Activated T-helper 1 cell treated with Interleukin-2 at 50 U/mL for 16 hours (primary cell): ENCODE data around the gene SLC1A7.

Source experiments
- DNase-seq: peaks from one replicate; pipeline ENCODE4 v3.0.0-alpha.2; 2020; ENCODE audit warnings: low read depth

The SLC1A7 gene

DNA sequence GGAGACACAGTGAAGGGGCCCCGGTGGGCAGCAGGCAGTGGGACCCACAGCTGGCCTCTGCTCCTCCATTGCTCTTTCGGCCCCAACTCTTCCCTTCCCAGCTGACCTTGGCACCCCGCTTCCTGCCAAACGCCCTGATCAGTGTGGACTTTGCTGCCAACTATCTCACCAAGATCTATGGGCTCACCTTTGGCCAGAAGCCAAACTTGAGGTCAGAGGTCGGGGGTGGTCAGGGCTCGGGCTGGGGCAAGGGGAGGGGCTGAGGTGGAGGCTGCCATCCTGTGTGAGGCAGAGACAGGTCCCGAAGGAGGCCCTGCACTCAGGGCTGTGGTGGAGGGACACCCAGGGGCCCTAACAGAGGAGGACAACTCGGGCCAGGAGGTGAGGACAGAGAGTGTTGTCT is 66.7 kb downstream of the SLC1A7 start:
- no peak for DNase-seq

DNA sequence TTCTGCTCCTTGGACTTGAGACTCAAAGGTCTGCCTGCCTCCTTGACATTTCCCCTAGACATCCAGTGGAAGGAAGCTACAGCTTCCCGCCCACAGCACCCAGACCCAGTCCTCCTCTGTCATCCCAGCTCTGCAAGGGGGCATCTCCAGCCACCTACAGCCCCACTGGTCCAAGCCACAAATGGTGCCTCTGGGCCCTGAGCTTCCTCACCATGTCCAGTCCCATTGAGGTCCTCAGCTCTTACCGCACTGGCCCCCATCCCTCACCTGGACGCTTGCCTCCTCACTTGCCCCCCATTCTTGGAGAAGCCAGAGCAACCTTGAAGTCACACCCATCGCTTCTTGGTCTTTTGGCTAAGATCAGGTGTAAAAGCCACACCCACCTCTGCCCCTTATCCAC is 67.2 kb downstream of the SLC1A7 start:
- no peak for DNase-seq

DNA sequence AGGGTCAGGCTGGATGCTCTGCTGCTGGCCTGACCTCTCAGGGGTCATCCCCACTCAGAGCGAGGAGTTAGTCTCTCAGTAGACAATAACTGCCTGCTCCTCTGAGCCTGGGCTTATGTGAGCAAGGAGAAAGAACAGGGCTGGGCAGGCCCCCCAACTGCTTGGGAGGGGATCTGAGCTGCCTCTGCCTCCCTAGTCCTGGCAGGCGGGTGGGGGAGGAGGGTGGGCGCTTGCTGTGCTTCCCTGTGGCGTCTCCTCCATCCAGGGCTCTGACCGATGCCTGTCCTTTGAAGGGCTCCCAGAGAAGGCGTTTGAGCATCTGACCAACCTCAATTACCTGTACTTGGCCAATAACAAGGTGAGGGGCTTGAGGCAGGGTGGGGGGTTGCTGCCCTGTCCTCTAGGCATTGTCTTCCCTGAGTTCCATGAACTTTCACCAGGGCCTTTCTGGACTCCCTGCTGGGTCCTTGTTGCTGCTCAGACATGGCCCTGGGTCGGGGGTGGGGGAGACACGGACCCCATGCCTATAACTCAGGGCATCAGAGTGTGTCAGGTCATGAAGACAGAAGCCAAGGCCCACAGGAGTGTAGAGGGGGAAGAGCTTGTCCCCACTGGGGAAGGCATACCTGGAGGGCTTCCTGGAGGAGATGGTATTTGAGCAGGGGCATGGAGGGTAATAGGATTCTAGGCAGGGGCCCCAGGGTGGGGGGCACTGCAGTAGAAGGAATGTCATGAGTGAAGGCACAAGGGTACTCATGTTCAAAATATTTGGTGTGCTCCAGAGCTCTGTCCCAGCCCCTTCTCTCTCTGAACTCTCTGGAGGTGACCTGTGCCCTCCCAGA is 67.9 kb downstream of the SLC1A7 start:
- no peak for DNase-seq

DNA sequence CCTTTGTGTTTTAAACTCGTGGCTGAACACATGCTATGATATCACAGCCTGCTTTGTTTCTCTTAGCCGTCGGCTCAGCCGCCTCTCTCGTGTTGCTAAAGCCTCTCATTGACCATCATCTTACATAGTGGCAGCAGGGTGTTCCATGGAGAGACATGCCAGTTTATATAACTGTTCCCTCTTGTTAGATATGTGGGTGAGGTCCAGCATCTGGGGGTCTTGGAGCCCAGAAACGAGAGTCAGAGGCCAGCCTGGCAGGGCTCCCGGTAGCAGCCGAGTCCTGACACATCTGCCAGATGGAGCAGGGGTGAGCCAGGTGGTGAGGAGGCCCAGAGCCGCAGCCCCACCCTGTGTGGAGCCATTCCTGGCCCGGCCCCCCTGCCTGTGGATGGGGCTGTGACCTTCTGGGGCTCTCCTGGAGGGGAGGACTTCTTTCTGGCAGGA is 68.5 kb downstream of the SLC1A7 start:
- DNase-seq = no peak

DNA sequence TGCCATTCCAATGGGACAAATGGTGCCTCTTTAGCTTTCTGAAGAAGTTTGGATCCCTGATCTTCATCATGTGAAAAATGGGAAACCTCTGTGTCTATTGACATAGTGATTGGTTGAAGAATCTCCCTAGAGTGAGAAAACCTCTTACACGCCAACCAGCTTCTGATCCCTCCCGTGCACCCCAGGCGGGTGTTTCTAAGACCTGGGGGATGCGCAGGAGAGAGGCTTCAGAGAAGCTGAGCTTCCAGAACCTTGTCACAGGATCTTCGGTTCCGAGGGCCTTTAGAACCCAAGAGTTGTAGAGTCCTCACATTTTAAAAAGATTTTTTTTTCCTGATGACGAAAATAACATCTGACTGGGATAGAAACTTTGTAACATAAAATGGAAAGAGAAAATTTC is 69.2 kb downstream of the SLC1A7 start:
- no peak for DNase-seq

DNA sequence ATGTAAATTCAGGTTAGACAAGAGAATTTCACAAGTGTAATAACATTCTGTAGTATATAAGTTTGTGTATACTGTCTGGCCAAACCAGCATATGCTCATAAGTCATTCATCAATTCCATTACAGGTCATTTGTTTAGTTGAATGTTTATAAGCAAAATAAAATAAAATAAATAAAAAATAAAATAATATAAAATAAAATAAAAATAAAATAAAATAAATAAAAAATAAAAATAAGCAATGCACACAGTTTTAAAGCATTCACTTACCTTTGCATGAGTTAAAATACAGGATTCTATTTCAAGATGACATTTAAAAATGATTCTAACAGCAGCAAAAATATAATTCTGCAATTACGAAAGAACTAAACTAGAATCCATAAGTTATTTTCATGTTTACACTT is 70.5 kb downstream of the SLC1A7 start:
- no peak for DNase-seq

DNA sequence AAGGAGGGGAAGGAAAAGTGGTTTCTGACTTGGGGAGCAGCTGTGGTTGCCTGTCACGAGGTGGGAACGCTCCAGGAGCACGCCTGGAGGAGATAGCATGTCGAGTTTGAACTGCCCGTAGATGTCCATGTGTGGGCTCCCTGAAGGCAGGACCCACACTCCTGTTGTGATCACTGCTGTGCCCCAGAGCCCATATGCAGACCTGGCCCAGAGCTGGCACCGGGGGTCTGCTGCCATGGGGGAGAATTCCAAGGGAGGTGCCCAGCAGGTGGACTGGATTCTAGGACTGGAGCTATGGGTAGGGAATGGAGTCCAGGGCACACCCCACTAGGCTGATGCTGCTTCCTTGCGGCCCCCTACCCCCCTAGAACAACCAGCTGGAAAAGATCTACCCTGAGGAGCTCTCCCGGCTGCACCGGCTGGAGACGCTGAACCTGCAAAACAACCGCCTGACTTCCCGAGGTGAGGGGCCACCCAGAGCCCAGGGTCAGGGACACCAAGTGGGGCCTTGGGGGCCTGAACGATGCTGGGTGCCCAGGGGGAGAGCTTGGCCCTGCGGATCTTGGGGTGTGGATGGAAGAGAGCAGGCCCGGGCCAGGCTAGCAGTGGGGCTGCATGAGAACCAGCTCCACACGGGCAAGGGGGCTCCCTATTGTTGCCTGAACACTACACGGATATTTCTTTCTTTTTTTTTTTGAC is 71.1 kb downstream of the SLC1A7 start:
- DNase-seq = no peak

DNA sequence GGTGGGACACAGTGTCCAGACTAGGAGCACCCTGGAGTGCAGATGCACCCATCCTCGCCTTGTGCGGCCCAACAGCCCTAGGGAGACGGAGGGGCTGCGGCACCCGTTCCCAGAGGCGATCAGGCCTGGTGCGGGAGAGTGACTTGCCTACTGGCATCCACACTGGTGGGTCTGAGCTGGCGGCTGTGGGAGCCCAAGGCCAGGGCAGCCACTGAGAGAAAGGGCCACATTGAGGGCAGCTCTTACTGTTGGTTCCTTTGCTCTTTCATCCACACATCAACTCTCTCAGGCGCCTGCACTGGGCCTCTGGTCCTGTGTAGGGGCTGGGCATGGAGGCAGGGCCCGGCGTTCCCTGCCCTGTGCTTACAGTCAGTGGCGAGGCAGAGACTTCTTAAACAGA is 71.8 kb downstream of the SLC1A7 start:
- DNase-seq = no peak

DNA sequence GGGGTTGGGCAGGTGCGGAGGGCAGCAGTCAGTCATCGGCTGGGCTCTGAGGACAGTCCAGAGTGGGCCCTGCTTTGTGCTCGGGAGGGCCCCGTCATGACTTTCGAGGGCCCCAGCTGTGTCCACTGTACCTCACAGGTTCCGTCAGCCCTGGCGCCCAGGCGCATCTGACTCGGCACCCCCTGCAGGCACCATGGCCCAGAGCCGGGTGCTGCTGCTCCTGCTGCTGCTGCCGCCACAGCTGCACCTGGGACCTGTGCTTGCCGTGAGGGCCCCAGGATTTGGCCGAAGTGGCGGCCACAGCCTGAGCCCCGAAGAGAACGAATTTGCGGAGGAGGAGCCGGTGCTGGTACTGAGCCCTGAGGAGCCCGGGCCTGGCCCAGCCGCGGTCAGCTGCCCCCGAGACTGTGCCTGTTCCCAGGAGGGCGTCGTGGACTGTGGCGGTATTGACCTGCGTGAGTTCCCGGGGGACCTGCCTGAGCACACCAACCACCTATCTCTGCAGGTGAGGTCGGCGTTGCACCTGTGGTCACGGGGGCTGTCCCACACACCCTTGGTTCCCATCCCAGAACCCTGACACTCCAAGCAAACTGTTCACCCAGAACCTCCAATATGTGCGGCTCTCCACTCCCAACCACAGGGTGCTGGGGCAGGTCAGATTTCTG is 72.6 kb downstream of the SLC1A7 start:
- DNase-seq = no peak

DNA sequence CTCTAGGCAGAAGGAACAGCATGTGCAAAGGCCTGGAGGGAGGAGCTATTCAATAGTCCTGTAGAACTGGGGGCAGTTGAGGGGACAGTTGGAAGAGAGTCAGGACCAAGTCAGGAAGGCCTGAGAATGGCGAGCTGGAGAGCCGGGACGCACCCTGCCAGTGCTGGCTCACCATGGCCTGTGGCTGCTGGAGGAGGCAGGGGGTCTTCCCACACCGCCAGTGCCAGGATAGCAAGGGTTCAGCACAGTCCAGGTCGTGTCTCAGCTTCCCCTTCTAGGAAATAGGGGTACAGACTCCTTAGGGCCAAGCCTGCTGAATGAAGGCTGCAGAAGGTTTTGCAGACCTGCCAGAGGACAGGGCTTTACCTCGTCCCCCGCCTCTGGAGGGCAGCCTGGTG is 73.2 kb downstream of the SLC1A7 start:
- DNase-seq = no peak

DNA sequence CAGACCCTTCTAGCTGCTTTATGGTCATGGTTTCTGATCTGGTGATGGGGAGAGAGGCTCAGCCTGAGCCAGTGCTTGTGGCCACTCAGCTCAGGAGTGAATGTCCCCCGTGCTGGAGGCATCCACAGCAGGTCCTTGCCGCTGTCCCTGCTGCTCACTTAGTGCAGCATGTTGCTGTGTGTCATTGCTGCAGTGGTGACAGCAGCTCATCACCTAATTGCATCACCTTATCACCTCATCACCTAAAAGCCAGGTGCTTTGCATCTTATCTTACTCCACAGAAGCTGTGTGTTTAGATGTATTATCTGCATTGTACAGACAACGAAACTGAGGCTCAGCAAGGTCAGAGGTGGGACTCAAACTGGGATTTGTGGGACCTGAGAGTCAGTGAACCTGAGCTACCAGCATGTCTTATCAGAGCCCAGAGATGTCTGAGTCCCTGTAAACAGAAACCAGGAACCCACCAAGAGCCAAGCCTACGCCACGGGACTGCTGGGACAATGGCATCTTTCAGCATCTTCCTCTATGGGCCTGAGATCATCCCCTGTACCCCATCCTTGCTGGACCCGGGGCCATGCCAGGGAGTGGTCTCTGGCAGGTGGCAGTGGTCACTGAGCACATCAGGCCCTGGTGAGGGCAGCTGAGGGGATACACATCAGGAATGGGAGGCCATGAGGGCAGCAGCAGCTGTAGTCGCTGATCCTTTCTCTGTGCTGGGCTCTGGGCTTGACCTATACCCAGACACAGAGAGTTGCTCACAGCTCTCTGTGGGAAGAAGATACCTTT is 73.9 kb downstream of the SLC1A7 start:
- no peak for DNase-seq

DNA sequence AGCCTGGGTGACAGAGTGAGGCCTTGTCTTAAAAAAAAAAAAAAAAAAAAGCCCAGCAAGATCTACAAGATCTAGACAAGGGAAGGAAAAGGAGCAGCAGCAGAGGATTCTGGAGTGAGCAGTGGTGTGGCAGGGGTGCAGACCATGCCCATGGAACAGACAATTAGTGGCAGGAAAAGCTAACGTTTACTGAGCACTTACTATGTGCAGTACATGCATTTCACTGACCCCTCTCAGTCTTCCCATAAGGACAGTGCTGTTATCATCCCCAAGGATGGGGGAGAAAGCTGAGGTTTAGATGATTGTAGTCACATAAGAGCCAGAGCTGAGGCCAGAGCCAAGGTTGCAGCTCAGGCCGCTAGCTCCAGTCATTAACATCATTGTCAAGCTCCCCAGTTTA is 74.6 kb downstream of the SLC1A7 start:
- DNase-seq = no peak

DNA sequence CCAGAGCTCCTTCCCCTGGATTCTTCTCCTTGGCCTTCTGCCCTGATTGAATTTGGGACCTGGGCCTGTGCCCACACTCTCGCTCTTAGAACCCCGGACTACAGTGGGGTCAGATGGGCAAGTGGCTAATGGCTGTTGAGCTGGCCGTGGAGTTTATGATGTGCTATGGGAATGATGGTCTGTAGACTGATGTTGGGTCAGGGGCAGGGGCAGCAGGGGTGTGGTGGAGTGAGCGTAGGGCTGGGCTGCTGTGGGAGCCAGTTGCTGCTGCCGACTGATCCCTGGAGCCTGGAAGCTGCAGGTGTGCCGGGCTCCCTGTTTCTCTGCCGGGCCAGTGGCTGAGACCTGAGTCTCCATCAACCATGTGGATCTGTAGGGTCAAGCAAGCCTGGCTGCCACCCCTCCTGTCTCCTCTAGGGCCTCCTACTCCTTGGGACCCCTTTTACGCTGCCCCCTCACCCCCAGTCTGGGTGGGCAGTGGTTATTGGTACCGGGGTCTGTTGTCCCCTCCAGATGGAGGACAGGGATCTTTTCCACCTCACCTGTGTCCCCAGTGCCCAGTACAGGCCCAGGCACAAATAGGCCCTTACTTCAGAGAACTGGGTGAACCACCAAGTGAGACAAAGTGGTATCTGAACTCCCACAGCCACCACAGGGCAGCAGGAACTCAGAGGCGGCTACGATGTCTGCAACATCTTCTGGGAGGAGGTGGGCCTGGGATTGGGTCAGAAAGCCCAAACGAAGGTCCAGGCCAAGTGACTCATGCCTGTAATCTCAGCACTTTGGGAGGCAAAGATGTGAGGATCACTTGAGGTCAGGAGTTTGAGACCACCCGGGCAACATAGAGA is 75.3 kb downstream of the SLC1A7 start:
- DNase-seq = no peak

DNA sequence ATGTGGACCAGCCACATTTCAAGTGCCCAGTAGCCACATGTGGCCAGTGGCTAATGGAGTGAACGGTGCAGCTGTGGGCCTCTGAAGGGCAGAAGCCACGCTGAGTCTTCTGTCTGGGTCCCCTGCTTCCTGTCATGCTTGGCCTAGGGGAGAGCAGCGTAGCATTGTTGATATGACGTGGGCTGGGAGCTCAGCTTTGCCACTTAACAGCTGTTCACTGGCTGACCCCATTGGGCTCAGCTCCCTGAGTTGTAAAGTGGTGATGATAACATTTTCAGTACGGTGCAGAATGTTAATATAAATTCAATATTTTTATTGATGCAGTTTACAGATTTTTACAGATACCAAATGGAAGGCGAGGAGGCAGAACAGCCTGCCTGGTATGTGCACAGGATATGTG is 76.0 kb downstream of the SLC1A7 start:
- DNase-seq = no peak

DNA sequence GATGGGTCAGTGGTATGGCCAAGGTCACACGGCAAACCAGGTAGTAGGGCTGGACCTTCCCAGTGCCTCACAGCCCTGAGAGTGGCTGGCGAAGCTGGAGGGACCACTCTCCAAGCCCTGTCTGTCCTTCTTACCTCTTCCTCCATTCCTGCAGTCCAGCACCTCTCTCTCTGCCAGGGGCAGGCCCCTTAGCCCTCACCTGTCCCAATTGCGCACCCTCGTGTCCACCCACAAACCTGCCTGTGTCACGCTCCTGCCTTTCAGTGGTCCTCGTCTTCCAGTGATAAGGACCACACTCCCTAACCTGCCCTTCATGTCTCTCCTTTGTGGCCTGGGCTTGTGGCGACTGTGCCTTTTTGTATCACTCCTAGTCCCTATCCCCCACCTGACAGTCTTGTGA is 77.0 kb downstream of the SLC1A7 start:
- DNase-seq = no peak

DNA sequence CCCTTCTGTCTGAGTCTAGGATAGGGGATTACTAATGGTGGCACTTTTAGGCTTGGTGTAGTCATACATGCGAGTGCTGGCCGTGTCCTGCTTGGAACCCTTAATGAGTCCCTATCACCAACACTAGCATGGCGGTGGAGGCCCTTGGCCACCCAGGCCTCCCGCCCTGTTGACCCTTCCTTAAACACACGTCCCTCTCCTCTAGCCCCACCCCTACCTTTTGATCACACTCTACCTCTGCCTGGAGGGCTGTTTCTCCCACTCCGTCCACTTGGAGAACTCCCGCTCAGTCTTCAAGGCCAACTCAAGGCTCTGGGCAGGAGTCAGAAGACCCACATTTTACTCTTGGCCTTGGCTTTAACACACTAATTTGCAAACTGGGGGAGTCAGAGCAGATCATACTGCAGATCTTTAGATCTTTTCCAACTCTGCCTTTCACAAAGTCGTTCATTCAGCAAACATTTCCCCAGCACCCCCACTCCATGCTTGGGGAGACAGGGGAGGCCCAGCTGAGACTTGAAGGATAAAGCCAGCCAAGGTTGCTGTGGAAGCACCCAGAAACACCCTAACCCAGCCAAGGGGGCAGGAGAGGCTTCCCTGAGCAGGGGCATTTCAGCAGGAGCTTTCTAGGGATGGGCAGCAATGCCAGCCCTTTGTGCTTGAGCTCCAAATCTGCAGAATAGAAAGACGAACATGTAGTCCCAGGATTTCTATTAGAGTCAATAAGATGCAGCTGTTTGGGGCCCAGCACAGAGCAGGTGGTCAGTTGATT is 78.5 kb downstream of the SLC1A7 start:
- DNase-seq = no peak

DNA sequence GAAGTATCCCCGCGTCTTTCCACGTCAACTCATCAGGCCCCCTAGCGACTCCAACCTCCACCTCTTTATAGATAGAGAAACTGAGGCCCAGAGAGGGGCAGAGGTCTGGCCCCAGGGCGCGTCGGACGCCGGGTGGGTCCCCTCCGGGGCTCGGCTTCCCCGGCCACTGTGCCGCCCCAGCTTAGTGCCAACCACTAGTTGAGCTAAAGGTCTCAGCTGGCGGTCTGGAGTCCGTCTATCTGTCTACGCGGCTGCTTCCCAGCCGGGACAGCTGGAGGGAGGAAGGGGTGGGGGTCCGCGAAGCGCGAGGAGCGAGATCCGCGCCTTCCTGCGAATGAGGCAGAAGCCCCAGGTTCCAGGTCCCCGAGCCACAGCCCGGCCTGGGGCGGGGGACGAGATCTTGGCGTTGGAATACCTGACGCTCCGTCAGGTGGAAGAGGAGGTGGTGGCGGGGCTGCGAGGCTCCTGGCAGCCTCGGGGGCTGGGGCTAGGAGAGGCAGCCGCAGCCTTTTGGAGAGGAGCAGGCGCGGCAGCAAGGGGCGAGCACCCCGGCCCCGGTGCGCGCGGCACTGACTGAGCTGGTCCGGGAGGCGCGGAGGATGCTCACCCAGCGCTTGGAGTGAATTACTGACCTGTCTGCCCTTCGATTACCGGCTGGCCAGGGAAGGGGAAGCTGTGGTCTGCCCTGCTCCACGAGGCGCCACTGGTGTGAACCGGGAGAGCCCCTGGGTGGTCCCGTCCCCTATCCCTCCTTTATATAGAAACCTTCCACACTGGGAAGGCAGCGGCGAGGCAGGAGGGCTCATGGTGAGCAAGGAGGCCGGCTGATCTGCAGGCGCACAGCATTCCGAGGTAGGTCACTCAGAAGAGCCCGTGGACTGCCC is 79.5 kb downstream of the SLC1A7 start:
- no peak for DNase-seq

DNA sequence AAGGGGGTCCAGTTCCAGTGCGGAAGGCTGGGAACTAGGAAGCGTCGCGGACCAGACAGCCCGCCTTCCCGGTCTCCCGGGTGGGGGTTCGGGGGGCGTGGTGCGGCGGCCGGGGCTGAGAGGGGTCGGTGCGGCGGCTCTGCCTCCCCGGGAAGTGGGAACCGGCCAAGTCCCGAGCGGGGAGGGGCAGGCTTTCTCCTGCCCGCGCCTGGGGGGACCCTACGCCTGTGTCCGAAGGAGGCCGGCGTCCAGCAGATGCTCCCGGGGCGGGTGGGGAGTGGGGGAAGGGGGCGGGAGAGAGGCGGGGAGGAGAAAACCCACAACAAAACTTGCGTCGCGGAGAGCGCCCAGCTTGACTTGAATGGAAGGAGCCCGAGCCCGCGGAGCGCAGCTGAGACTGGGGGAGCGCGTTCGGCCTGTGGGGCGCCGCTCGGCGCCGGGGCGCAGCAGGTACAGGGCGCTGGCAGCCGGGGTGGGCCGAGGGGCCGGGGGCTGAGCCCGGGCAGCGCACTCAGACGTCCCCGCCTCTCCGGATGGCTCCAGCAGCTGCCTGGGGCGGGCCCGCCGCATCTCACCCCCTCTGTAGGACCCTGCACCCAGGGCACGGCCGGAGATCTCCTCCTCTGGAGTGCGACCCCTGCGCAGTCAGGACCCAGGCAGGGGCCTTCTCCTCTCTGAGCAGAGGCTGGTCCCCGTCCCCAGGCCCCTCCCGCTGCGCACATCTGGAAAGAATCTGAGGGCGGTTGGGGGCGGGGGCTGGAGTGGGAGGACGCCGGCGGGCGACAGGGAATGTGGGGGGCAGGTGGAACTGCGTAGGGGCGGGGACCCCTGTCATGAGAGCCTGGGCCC is 80.4 kb downstream of the SLC1A7 start, which contains the start of gene PODN:
Gene PODN (plus strand): TSS at position 355 of the 849 bp plus-strand sequence. CDS start 7,643 bp downstream, outside the sequence.
- no peak for DNase-seq
